Measurements from ENCODE around the gene CHMP2B. TPM values are rescaled to one million over a fixed set of nuclear protein-coding genes. Genes with fewer than 3 reads are reported as not detected.
A peak's percentile ranks its signal among the peaks of the same experiment; 100 is the strongest.

The CHMP2B gene
- polyA plus RNA-seq, 1 donor from 2014 or later = 59.3 TPM

DNA sequence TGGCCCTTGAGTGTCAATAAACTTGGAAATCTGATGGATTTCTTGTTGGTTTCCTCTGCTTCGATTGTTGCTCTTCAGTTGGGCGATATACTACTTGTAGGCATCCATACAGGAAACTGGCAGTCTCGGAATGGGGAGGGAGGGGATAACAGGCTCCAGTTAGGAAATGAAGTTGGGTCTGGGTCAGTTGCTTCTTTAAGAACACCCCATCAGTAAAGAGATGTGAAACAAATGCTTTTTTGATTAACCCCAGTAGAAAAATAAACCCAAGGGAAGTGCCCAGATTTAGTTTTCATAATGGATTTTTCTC lies 681 bp downstream of the CHMP2B start:
- Histone ChIP-seq H3K79me2 (replicated peaks; ENCODE audit: insufficient read depth, low read length) (peaks cover 29% of the 10 kb centered on the region), H3K9me2 (ENCODE audit: insufficient read depth, low read length) (no peaks in the 10 kb centered on the region)

DNA sequence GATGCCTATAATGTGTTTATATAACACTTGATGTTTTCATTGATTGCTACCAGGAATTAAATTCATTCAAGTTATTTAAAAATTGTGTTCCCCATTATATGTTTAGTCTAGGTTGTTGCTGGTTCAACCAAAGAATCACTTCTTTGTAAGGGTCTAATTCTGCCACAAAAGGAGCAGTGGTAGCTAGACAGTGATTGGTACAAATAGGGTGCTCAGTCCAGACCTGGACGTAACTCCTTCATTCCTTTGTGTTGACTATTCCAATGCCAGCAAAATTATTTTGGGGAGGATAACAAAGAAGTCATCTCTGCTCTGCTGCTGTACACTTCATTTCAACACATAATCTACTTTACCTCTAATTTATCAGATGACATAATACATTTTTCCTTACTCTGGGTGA lies 1.2 kb downstream of the CHMP2B start:
- Histone ChIP-seq H3K4me3 (ENCODE audit: low read length) (peak overlapping the region; percentile 86), H3K27ac (ENCODE audit: low read length) (no peak overlapping the region), H3K9me3 (ENCODE audit: low read length) (no peaks in the 10 kb centered on the region), H3K9me2 (ENCODE audit: insufficient read depth, low read length) (no peaks in the 10 kb centered on the region), H3K27me3 (ENCODE audit: insufficient read depth, low read depth, low read length) (peaks cover 4% of the 10 kb centered on the region), H2AFZ (ENCODE audit: low read depth, low read length) (no peak overlapping the region), H3F3A (ENCODE audit: insufficient read depth, low read length, poor library complexity, severe bottlenecking) (no peaks in the 10 kb centered on the region), H3K36me3 (ENCODE audit: insufficient read depth, low read length) (no peaks in the 10 kb centered on the region), H3K4me2 (ENCODE audit: low read length) (peak overlapping the region; percentile 72), H3K9ac (ENCODE audit: low read length) (peak overlapping the region; percentile 70), H3K79me2 (replicated peaks; ENCODE audit: insufficient read depth, low read length) (peaks cover 29% of the 10 kb centered on the region), H4K20me1 (ENCODE audit: insufficient read depth) (no peaks in the 10 kb centered on the region)
- TF ChIP-seq MXI1 (conservative IDR thresholded peaks at IDR 0.05; ENCODE audit: poor library complexity, severe bottlenecking) (no peak), SMC3 (conservative IDR thresholded peaks at IDR 0.05; ENCODE audit: poor library complexity) (no peak), POLR2AphosphoS5 (IDR thresholded peaks at IDR 0.05) (no peak), RAD21 (conservative IDR thresholded peaks at IDR 0.05) (no peak)
- TF ChIP-seq, protein P1, sequence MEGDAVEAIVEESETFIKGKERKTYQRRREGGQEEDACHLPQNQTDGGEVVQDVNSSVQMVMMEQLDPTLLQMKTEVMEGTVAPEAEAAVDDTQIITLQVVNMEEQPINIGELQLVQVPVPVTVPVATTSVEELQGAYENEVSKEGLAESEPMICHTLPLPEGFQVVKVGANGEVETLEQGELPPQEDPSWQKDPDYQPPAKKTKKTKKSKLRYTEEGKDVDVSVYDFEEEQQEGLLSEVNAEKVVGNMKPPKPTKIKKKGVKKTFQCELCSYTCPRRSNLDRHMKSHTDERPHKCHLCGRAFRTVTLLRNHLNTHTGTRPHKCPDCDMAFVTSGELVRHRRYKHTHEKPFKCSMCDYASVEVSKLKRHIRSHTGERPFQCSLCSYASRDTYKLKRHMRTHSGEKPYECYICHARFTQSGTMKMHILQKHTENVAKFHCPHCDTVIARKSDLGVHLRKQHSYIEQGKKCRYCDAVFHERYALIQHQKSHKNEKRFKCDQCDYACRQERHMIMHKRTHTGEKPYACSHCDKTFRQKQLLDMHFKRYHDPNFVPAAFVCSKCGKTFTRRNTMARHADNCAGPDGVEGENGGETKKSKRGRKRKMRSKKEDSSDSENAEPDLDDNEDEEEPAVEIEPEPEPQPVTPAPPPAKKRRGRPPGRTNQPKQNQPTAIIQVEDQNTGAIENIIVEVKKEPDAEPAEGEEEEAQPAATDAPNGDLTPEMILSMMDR (IDR thresholded peaks at IDR 0.05; ENCODE audit: poor library complexity, severe bottlenecking) = no peak

More for the DNA sequence above, 681 bp downstream of the CHMP2B start:
- Histone ChIP-seq H3K27me3 (ENCODE audit: insufficient read depth, low read depth, low read length) (peaks cover 4% of the 10 kb centered on the region), H3K36me3 (ENCODE audit: insufficient read depth, low read length) (no peaks in the 10 kb centered on the region), H3K4me3 (ENCODE audit: low read length) (peak overlapping the region; percentile 86), H2AFZ (ENCODE audit: low read depth, low read length) (peak overlapping the region; percentile 90), H4K20me1 (ENCODE audit: insufficient read depth) (no peaks in the 10 kb centered on the region), H3K9ac (ENCODE audit: low read length) (peak overlapping the region; percentile 70), H3K4me2 (ENCODE audit: low read length) (peak overlapping the region; percentile 72), H3K9me3 (ENCODE audit: low read length) (no peaks in the 10 kb centered on the region), H3F3A (ENCODE audit: insufficient read depth, low read length, poor library complexity, severe bottlenecking) (no peaks in the 10 kb centered on the region), H3K27ac (ENCODE audit: low read length) (peak overlapping the region; percentile 57)
- TF ChIP-seq EP300 (conservative IDR thresholded peaks at IDR 0.05; ENCODE audit: poor library complexity, severe bottlenecking) = no peak
- TF ChIP-seq SMC3 (conservative IDR thresholded peaks at IDR 0.05; ENCODE audit: poor library complexity) = no peak
- TF ChIP-seq EZH2 (IDR thresholded peaks at IDR 0.05; ENCODE audit: borderline replicate concordance, insufficient read depth, low read length, poor library complexity, severe bottlenecking) = no peak
- TF ChIP-seq, protein P1 (IDR thresholded peaks at IDR 0.05; ENCODE audit: poor library complexity, severe bottlenecking) = no peak
- TF ChIP-seq POLR2AphosphoS5 (IDR thresholded peaks at IDR 0.05) = no peak
- TF ChIP-seq MXI1 (conservative IDR thresholded peaks at IDR 0.05; ENCODE audit: poor library complexity, severe bottlenecking) = no peak
- no peak for TF ChIP-seq RAD21 (conservative IDR thresholded peaks at IDR 0.05)
- no peak for TF ChIP-seq TAF1 (IDR thresholded peaks at IDR 0.05; ENCODE audit: low read depth)
- TF ChIP-seq, protein P2, sequence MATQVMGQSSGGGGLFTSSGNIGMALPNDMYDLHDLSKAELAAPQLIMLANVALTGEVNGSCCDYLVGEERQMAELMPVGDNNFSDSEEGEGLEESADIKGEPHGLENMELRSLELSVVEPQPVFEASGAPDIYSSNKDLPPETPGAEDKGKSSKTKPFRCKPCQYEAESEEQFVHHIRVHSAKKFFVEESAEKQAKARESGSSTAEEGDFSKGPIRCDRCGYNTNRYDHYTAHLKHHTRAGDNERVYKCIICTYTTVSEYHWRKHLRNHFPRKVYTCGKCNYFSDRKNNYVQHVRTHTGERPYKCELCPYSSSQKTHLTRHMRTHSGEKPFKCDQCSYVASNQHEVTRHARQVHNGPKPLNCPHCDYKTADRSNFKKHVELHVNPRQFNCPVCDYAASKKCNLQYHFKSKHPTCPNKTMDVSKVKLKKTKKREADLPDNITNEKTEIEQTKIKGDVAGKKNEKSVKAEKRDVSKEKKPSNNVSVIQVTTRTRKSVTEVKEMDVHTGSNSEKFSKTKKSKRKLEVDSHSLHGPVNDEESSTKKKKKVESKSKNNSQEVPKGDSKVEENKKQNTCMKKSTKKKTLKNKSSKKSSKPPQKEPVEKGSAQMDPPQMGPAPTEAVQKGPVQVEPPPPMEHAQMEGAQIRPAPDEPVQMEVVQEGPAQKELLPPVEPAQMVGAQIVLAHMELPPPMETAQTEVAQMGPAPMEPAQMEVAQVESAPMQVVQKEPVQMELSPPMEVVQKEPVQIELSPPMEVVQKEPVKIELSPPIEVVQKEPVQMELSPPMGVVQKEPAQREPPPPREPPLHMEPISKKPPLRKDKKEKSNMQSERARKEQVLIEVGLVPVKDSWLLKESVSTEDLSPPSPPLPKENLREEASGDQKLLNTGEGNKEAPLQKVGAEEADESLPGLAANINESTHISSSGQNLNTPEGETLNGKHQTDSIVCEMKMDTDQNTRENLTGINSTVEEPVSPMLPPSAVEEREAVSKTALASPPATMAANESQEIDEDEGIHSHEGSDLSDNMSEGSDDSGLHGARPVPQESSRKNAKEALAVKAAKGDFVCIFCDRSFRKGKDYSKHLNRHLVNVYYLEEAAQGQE (IDR thresholded peaks at IDR 0.05; ENCODE audit: borderline replicate concordance) = no peak
